T-cell (primary cell): ENCODE results near the gene ERMN. TPM values are rescaled to one million over a fixed set of nuclear protein-coding genes. Genes with fewer than 3 reads are reported as not detected.

Experiments used
- ATAC-seq, 4 experiments: fragments of 200-7000 bp in 3 of 4; fragments of 150-1000 bp in 1 of 4; cut with Tn5 transposase; replicated peaks in 1 of 4; 1 replicate in 3 of 4; 2 replicates in 1 of 4; pipeline ENCODE4 v1.10.0; 2021; ENCODE audit warnings: moderate library complexity in 3 of 4, mild to moderate bottlenecking in 2 of 4, moderate number of reproducible peaks in 1 of 4
- CTCF ChIA-PET, 2 donors: fragments of 300-600 bp; sonication (Branson Sonifier 250); formaldehyde crosslinking; loops; one replicate each; lab custom pipeline; 2022; ENCODE audit warnings: antibody characterized with exemption in 2 of 2; lab: Charles Lee
- POLR2A ChIA-PET, 2 donors: fragments of 300-600 bp; sonication (Branson Sonifier 250); formaldehyde crosslinking; loops; one replicate each; lab custom pipeline; 2022; ENCODE audit warnings: antibody characterized with exemption in 2 of 2; lab: Charles Lee
- DNase-seq, 35 experiments: peaks; one replicate each; pipeline versions ENCODE4 v3.0.0 to v3.0.0-alpha.2; 2013 to 2023
- H3K27ac ChIP-seq: one replicate; pipeline ENCODE4 v1.5.1; 2013; ENCODE audit warnings: low read length
- H3K27me3 ChIP-seq, 2 experiments: replicated peaks in 1 of 2; 1 replicate in 1 of 2; 2 replicates in 1 of 2; pipeline versions ENCODE4 v1.6.1 to v1.7.0; 2013; ENCODE audit warnings: low read length in 1 of 2, mixed read lengths in 1 of 2; ENCODE audit not compliant: control insufficient read depth in 2 of 2, insufficient read depth in 2 of 2; ENCODE audit errors: extremely low read depth in 1 of 2
- H3K36me3 ChIP-seq, 2 donors: 1 replicate in 1 of 2; 2 replicates in 1 of 2; pipeline versions ENCODE4 v1.6.1 to v1.7.0; 2013; ENCODE audit warnings: low read length in 1 of 2; ENCODE audit not compliant: control insufficient read depth in 2 of 2, insufficient read depth in 1 of 2; ENCODE audit errors: extremely low read depth in 1 of 2
- H3K4me1 ChIP-seq, 2 experiments: 1 replicate in 1 of 2; 2 replicates in 1 of 2; pipeline versions ENCODE4 v1.6.1 to v1.7.0; 2013; ENCODE audit warnings: low read length in 2 of 2, mixed read lengths in 1 of 2; ENCODE audit not compliant: insufficient read depth in 2 of 2, control insufficient read depth in 1 of 2; ENCODE audit errors: extremely low read depth in 1 of 2
- H3K4me3 ChIP-seq, 2 donors: 1 replicate in 1 of 2; 2 replicates in 1 of 2; pipeline versions ENCODE4 v1.5.1 to v1.7.0; 2013; ENCODE audit warnings: mild to moderate bottlenecking in 2 of 2, low read length in 1 of 2, moderate library complexity in 1 of 2; ENCODE audit not compliant: control insufficient read depth in 1 of 2; ENCODE audit errors: extremely low read depth in 1 of 2
- H3K9me3 ChIP-seq: 2 replicates; pipeline ENCODE4 v1.7.0; 2013
- H3K27ac Mint-ChIP-seq, 2 donors: one replicate each; pipeline ENCODE4 v1.8.0; 2020 to 2021; ENCODE audit warnings: mild to moderate bottlenecking in 2 of 2, mixed read lengths in 2 of 2
- H3K27me3 Mint-ChIP-seq, 2 donors: one replicate each; pipeline ENCODE4 v1.8.0; 2021 to 2022; ENCODE audit warnings: mixed read lengths in 2 of 2
- H3K36me3 Mint-ChIP-seq: one replicate; pipeline ENCODE4 v1.8.0; 2021; ENCODE audit warnings: mixed read lengths
- H3K4me1 Mint-ChIP-seq, 3 donors: one replicate each; pipeline ENCODE4 v1.8.0; 2020 to 2022; ENCODE audit warnings: mixed read lengths in 3 of 3, mild to moderate bottlenecking in 1 of 3
- H3K4me3 Mint-ChIP-seq, 3 donors: one replicate each; pipeline ENCODE4 v1.8.0; 2020 to 2022; ENCODE audit warnings: mild to moderate bottlenecking in 3 of 3, mixed read lengths in 3 of 3, moderate library complexity in 3 of 3
- H3K9me3 Mint-ChIP-seq, 3 donors: one replicate each; pipeline ENCODE4 v1.8.0; 2020 to 2022; ENCODE audit warnings: mixed read lengths in 3 of 3
- WGBS: methylation state at CpG from one replicate; pipeline ENCODE4 v1.1.5; 2013; ENCODE audit warnings: missing lambda C conversion rate; ENCODE audit not compliant: insufficient coverage; 5-methylcytosine and 5-hydroxymethylcytosine counted together
- total RNA-seq, 35 experiments: library from RNA in 6 of 35; stranded (reverse) in 6 of 35; fragments of 120-200 nt in 1 of 35; gene quantifications; one replicate each; pipeline versions ENCODE4 v1.2.1 to v1.2.4 and lab custom pipeline; 2013 to 2026

ERMN gene
- total RNA-seq, 5 donors from 2014 or later (not counting 1 experiment from before 2014, with no cell fraction given) = 2.2 to 12.8 (median 4.3) TPM

DNA sequence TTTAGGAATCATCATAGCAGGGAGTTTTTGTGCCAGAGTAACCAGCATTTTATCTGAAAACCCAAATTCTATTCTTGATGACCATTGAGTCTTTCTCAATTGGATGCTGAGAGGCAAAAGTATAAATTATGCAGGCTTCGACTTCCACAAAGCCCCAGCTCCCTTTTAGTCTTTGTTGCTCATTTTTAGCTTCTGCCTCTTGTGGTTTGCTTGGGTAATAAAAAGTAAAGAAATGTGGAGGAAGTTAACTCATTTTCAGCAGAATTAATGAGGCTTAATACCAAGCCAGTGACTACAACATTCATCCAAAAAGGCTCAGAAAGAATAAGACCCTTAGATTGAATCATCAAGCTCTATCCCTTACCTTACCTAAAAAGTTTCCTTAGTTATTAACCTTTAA is 18.6 kb downstream of the ERMN start:
- H3K9me3 ChIP-seq = no peaks in the 10 kb centered on the region
- no peaks in the 10 kb centered on the region for H3K36me3 ChIP-seq
- Mint-ChIP-seq H3K4me3 (no peak overlapping the region), H3K27me3 (peaks cover 0 to 2% of the 10 kb centered on the region in 2 donors), H3K9me3 (no peaks in the 10 kb centered on the region), H3K36me3 (no peaks in the 10 kb centered on the region), H3K4me1 (peaks cover 11 to 18% (median 14%) of the 10 kb centered on the region in 3 donors), H3K27ac (no peak overlapping the region)
- peaks cover 0 to 7% of the 10 kb centered on the region in 2 experiments for H3K4me1 ChIP-seq
- no peak overlapping the region for H3K27ac ChIP-seq
- DNase-seq (peak in 1 of 35 experiments; percentile 19), ATAC-seq (no peak)
- WGBS = no CpG with 5 or more reads among the region's 1 CpG
- ChIA-PET POLR2A (interaction anchor here in 1 of 2 donors (0.7 kb wide), 2 partner anchors 83 to 537 kb away, joined by 4 read pairs; no protein-coding TSS in a partner anchor), CTCF (interaction anchor here (0.5 to 1.3 kb wide), 14 partner anchors 15 to 715 kb away, joined by 3 to 17 read pairs (median 4); partner anchors contain the start of gene ERMN (in 1 of the 2))
- no peak overlapping the region for H3K4me3 ChIP-seq
- H3K27me3 ChIP-seq = no peaks in the 10 kb centered on the region

GRCh38 chr2:157305723-157306110 is 19.9 kb downstream of the ERMN start:
- Histone ChIP-seq H3K36me3 (no peaks in the 10 kb centered on the region), H3K9me3 (no peaks in the 10 kb centered on the region), H3K27ac (no peak overlapping the region), H3K4me1 (peaks cover 0 to 7% of the 10 kb centered on the region in 2 experiments), H3K4me3 (no peak overlapping the region), H3K27me3 (no peaks in the 10 kb centered on the region)
- H3K9me3 Mint-ChIP-seq = no peaks in the 10 kb centered on the region
- no peak overlapping the region for H3K4me3 Mint-ChIP-seq
- no peak overlapping the region for H3K27ac Mint-ChIP-seq
- 90% methylated on average over 2 of the region's 4 CpGs for WGBS
- ChIA-PET CTCF (interaction anchor here (0.5 to 2.6 kb wide), 10 partner anchors 21 to 825 kb away, joined by 3 to 18 read pairs (median 5); partner anchors contain the start of gene ERMN (in 1 of the 2)), POLR2A (interaction anchor here in 1 of 2 donors (0.6 kb wide), 1 partner anchor 327 kb away, joined by 8 read pairs; no protein-coding TSS in a partner anchor)
- H3K4me1 Mint-ChIP-seq = peaks cover 11 to 18% (median 14%) of the 10 kb centered on the region in 3 donors
- no peaks in the 10 kb centered on the region for H3K36me3 Mint-ChIP-seq
- DNase-seq (no peak), ATAC-seq (no peak)
- no peaks in the 10 kb centered on the region for H3K27me3 Mint-ChIP-seq

GRCh38 chr2:157304811-157305722 is 20.6 kb downstream of the ERMN start:
- POLR2A ChIA-PET = interaction anchor here (0.6 to 1.1 kb wide), 3 partner anchors 12 to 328 kb away, joined by 3 to 8 read pairs (median 5); no protein-coding TSS in a partner anchor

GRCh38 chr2:157303612-157304011 is 22.0 kb downstream of the ERMN start:
- Histone ChIP-seq H3K9me3 (no peaks in the 10 kb centered on the region), H3K36me3 (no peaks in the 10 kb centered on the region), H3K4me1 (peaks cover 0 to 7% of the 10 kb centered on the region in 2 experiments), H3K27me3 (peaks cover 0 to 2% of the 10 kb centered on the region in 2 experiments), H3K27ac (no peak overlapping the region), H3K4me3 (no peak overlapping the region)
- no peak for ATAC-seq
- Mint-ChIP-seq H3K4me3 (no peak overlapping the region), H3K27ac (no peak overlapping the region), H3K9me3 (no peaks in the 10 kb centered on the region), H3K4me1 (peaks cover 11 to 18% (median 14%) of the 10 kb centered on the region in 3 donors), H3K27me3 (peaks cover 0 to 2% of the 10 kb centered on the region in 2 donors), H3K36me3 (no peaks in the 10 kb centered on the region)
- no peak for DNase-seq
- no CpG with 5 or more reads among the region's 2 CpGs for WGBS
- POLR2A ChIA-PET = interaction anchor here in 1 of 2 donors (0.6 kb wide), 1 partner anchor 310 kb away, joined by 3 read pairs; no protein-coding TSS in a partner anchor
- CTCF ChIA-PET = interaction anchor here (0.5 to 3.6 kb wide), 25 partner anchors 10 to 1442 kb away, joined by 3 to 28 read pairs (median 6); partner anchors contain the start of genes ACVR1 (in 1 of the 2) and ERMN (in 1 of the 2)

More at GRCh38 chr2:157304811-157305722, 20.6 kb downstream of the ERMN start:
- ATAC-seq (no peak), DNase-seq (no peak)
- CTCF ChIA-PET = interaction anchor here (0.7 to 2.6 kb wide), 13 partner anchors 21 to 702 kb away, joined by 3 to 18 read pairs (median 4); partner anchors contain the start of gene ERMN (in 1 of the 2)
- Histone ChIP-seq H3K27me3 (no peaks in the 10 kb centered on the region), H3K4me3 (no peak overlapping the region), H3K27ac (no peak overlapping the region), H3K36me3 (no peaks in the 10 kb centered on the region), H3K4me1 (peaks cover 0 to 7% of the 10 kb centered on the region in 2 experiments), H3K9me3 (no peaks in the 10 kb centered on the region)
- H3K4me1 Mint-ChIP-seq = peaks cover 11 to 18% (median 14%) of the 10 kb centered on the region in 3 donors
- H3K9me3 Mint-ChIP-seq = no peaks in the 10 kb centered on the region
- H3K4me3 Mint-ChIP-seq = no peak overlapping the region
- H3K36me3 Mint-ChIP-seq = no peaks in the 10 kb centered on the region
- no peak overlapping the region for H3K27ac Mint-ChIP-seq
- no CpG with 5 or more reads among the region's 3 CpGs for WGBS
- H3K27me3 Mint-ChIP-seq = no peaks in the 10 kb centered on the region

DNA sequence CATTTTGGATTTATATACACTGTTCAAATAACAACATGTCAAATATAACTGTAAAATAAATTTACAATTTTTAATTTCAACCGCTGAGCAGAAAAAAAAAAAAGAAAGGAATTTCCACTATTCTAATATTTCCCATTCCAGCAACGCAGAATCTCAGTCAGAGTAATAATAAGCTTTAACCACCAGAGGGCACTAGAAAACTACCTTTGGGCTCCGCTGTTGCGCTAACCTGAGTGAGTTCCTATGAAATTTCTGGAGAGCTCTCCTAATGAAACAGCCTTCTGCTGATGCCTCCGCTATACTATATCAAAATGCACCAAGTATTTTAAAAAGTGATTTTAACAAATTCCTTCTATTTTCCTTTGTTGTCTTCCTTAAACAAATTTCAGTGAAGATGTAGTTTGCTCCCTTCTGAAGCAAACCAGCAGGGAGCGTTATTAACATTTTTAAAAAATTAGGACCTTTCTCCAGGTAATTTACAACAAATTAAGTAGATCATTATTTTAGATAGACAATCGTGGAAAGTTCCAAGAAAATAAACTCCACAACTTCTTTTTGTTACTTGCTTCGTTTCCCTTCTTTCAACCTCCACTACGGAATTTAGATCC is 23.0 kb downstream of the ERMN start:
- 33% methylated on average over 3 of the region's 9 CpGs for WGBS
- ChIA-PET CTCF (interaction anchor here (0.6 to 3.6 kb wide), 71 partner anchors 8 to 1452 kb away, joined by 3 to 33 read pairs (median 5); partner anchors contain the start of genes ACVR1C (in 2 of the 2), ACVR1 (in 1 of the 2) and ERMN (in 1 of the 2)), POLR2A (interaction anchor here (0.5 to 1.4 kb wide), 5 partner anchors 190 to 493 kb away, joined by 3 to 6 read pairs (median 3); no protein-coding TSS in a partner anchor)
- no peak overlapping the region for H3K27ac ChIP-seq
- Mint-ChIP-seq H3K4me3 (no peak overlapping the region), H3K36me3 (no peaks in the 10 kb centered on the region), H3K27me3 (peaks cover 0 to 3% of the 10 kb centered on the region in 2 donors), H3K9me3 (no peaks in the 10 kb centered on the region), H3K4me1 (peaks cover 11 to 18% (median 14%) of the 10 kb centered on the region in 3 donors), H3K27ac (no peak overlapping the region)
- no peaks in the 10 kb centered on the region for H3K9me3 ChIP-seq
- ATAC-seq (peak; percentile 68 to 80 (median 74)), DNase-seq (peak in 23 of 35 experiments; percentile 1 to 74 (median 11))
- no peaks in the 10 kb centered on the region for H3K36me3 ChIP-seq
- peaks cover 0 to 3% of the 10 kb centered on the region in 2 experiments for H3K27me3 ChIP-seq
- H3K4me1 ChIP-seq = peaks cover 0 to 7% of the 10 kb centered on the region in 2 experiments
- H3K4me3 ChIP-seq = no peak overlapping the region
